SH-SY5Y (cell line): ENCODE measurements around the gene TOMM6.

Source experiments
- GATA2 ChIP-seq: IDR thresholded peaks from 2 replicates; pipeline ENCODE4 v1.6.1; 2011; ENCODE audit warnings: mild to moderate bottlenecking, low read depth, low read length
- GATA3 ChIP-seq: IDR thresholded peaks from 2 replicates; pipeline ENCODE4 v1.6.1; 2011; ENCODE audit warnings: low read depth, mild to moderate bottlenecking, low read length, moderate library complexity

- TF ChIP-seq GATA2 (no peak), GATA3 (no peak)
These were observed 18.1 kb upstream of the TOMM6 start for GRCh38 chr6:41769376-41769775.
